ENCODE results near the gene F8. TPM values are rescaled to one million over a fixed set of nuclear protein-coding genes. Genes with fewer than 3 reads are reported as not detected.

F8 gene
- total RNA-seq, 1 experiment from 2014 or later: 0.42 TPM

Other genes with a start within 250 kb of the F8 start
- gene MPP1, start 217.2 kb downstream of the F8 start, total RNA-seq (2014; rRNA removed; shearing (Covaris generic)): 0.43 TPM in 1 of 2 replicates, not detected in the other
- gene SMIM9, start 188.1 kb downstream of the F8 start, total RNA-seq (2014; rRNA removed; shearing (Covaris generic)): not detected in 2 replicates
- 4.6 and 5.2 TPM in 2 replicates for gene F8A1, start 136.4 kb downstream of the F8 start, total RNA-seq (2014; rRNA removed; shearing (Covaris generic))
- 94.2 and 97.0 TPM in 2 replicates for gene FUNDC2, start 4.1 kb upstream of the F8 start, total RNA-seq (2014; rRNA removed; shearing (Covaris generic))
- gene CMC4, start 48.4 kb upstream of the F8 start, total RNA-seq (2014; rRNA removed; shearing (Covaris generic)): 12.3 and 18.7 TPM in 2 replicates
- gene MTCP1, start 48.4 kb upstream of the F8 start, total RNA-seq (2014; rRNA removed; shearing (Covaris generic)): 21.1 and 25.0 TPM in 2 replicates
- gene BRCC3, start 48.8 kb upstream of the F8 start, total RNA-seq (2014; rRNA removed; shearing (Covaris generic)): 16.6 and 17.5 TPM in 2 replicates
- gene VBP1, start 193.7 kb upstream of the F8 start, total RNA-seq (2014; rRNA removed; shearing (Covaris generic)): 106 and 118 TPM in 2 replicates
- gene RAB39B, start 241.8 kb upstream of the F8 start, total RNA-seq (2014; rRNA removed; shearing (Covaris generic)): 0.34 and 0.56 TPM in 2 replicates

All from SJCRH30 (cell line).